PFSK-1 (cell line): Measurements from ENCODE around the gene PROZ.

Experiments
- REST ChIP-seq, 2 experiments: IDR thresholded peaks; 2 replicates each; pipeline versions ENCODE4 v1.6.1 to v1.8.0; 2011 to 2012; ENCODE audit warnings: low read depth in 2 of 2, low read length in 2 of 2, control low read depth in 1 of 2, inconsistent platforms in 1 of 2, mild to moderate bottlenecking in 1 of 2, moderate library complexity in 1 of 2; ENCODE audit not compliant: insufficient read depth in 1 of 2
- TAF1 ChIP-seq: IDR thresholded peaks from 2 replicates; pipeline ENCODE4 v1.6.1; 2012; ENCODE audit warnings: low read length, control low read depth, borderline replicate concordance; ENCODE audit not compliant: insufficient read depth

- no peak for TF ChIP-seq REST (IDR thresholded peaks at IDR 0.05; ENCODE audit: insufficient read depth in 1 of 2, low read depth in 2 of 2, low read length in 2 of 2)
- no peak for TF ChIP-seq TAF1
These were observed 53.3 kb downstream of the PROZ start for GRCh38 chr13:113211774-113212173.
